ENCODE results near the gene POLR2J. TPM values are rescaled to one million over a fixed set of nuclear protein-coding genes. Genes with fewer than 3 reads are reported as not detected.

POLR2J gene
- total RNA-seq, 1 experiment from 2014 or later: 29.4 TPM

DNA sequence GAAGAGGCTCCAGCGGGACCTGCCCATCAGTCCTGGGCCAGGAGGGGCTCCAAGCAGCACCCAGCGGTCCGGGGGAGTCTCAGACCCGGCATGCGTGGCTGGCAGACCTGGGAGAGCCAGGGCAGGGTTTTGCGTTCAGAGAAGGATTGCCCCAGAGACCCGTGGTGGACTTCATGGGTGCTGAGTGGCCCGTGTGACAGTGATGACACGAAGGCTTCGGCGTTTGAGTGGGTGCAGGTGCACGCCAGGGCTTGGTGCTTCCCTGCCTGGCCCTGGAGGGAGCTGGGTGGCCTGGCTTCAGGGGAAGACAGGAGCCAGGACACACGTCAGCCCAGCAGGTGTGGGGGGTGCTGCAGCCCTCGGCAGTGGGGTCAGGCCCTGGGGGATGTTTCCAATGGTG, 31.4 kb downstream of the POLR2J start:
- Mint-ChIP-seq H3K27me3 (ENCODE audit: unreplicated experiment) (no peaks in the 10 kb centered on the region), H3K36me3 (ENCODE audit: insufficient read depth, unreplicated experiment) (peaks cover 8% of the 10 kb centered on the region), H3K4me1 (ENCODE audit: low read depth, unreplicated experiment) (no peaks in the 10 kb centered on the region), H3K9me3 (ENCODE audit: low read depth, unreplicated experiment) (no peaks in the 10 kb centered on the region), H3K27ac (ENCODE audit: unreplicated experiment) (no peak overlapping the region), H3K4me3 (ENCODE audit: low read depth, unreplicated experiment) (no peak overlapping the region)
- no peak for DNase-seq
- TF ChIP-seq, protein P1, sequence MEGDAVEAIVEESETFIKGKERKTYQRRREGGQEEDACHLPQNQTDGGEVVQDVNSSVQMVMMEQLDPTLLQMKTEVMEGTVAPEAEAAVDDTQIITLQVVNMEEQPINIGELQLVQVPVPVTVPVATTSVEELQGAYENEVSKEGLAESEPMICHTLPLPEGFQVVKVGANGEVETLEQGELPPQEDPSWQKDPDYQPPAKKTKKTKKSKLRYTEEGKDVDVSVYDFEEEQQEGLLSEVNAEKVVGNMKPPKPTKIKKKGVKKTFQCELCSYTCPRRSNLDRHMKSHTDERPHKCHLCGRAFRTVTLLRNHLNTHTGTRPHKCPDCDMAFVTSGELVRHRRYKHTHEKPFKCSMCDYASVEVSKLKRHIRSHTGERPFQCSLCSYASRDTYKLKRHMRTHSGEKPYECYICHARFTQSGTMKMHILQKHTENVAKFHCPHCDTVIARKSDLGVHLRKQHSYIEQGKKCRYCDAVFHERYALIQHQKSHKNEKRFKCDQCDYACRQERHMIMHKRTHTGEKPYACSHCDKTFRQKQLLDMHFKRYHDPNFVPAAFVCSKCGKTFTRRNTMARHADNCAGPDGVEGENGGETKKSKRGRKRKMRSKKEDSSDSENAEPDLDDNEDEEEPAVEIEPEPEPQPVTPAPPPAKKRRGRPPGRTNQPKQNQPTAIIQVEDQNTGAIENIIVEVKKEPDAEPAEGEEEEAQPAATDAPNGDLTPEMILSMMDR (IDR thresholded peaks at IDR 0.05; ENCODE audit: unreplicated experiment): no peak
- intact Hi-C loops (cut with micrococcal nuclease; ENCODE audit: unreplicated experiment): no loop called here
- no TSS peak for BruUV-seq (replicated peaks)
- CTCF ChIA-PET: no interaction called here

DNA sequence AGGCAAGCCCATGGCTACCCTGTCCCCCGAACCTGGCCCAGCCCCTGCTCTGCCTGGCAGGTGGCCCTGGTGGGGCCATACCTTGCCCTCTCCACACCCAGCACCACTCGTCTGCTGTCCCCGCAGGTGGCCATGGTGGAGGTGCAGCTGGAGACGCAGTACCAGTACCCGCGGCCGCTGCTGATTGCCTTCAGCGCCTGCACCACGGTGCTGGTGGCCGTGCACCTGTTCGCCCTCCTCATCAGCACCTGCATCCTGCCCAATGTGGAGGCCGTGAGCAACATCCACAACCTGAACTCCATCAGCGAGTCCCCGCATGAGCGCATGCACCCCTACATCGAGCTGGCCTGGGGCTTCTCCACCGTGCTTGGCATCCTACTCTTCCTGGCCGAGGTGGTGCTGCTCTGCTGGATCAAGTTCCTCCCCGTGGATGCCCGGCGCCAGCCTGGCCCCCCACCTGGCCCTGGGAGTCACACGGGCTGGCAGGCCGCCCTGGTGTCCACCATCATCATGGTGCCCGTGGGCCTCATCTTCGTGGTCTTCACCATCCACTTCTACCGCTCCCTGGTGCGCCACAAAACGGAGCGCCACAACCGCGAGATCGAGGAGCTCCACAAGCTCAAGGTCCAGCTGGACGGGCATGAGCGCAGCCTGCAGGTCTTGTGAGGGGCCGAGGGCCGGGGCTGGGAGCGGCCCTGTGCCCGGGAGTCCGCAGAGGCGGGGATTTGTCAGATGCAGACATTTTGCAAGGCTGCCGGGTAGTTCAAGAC, 32.1 kb downstream of the POLR2J start:
- Mint-ChIP-seq H3K36me3 (ENCODE audit: insufficient read depth, unreplicated experiment) (peaks cover 8% of the 10 kb centered on the region), H3K4me1 (ENCODE audit: low read depth, unreplicated experiment) (no peaks in the 10 kb centered on the region), H3K4me3 (ENCODE audit: low read depth, unreplicated experiment) (no peak overlapping the region), H3K9me3 (ENCODE audit: low read depth, unreplicated experiment) (no peaks in the 10 kb centered on the region), H3K27ac (ENCODE audit: unreplicated experiment) (no peak overlapping the region), H3K27me3 (ENCODE audit: unreplicated experiment) (no peaks in the 10 kb centered on the region)
- no TSS peak for BruUV-seq (replicated peaks)
- DNase-seq: no peak
- intact Hi-C loops (cut with micrococcal nuclease; ENCODE audit: unreplicated experiment): no loop called here
- CTCF ChIA-PET: no interaction called here
- TF ChIP-seq, protein P1 (IDR thresholded peaks at IDR 0.05; ENCODE audit: unreplicated experiment): no peak

- DNase-seq: no peak
- intact Hi-C loops (cut with micrococcal nuclease; ENCODE audit: unreplicated experiment): no loop called here
- no TSS peak for BruUV-seq (replicated peaks)
- Mint-ChIP-seq H3K36me3 (ENCODE audit: insufficient read depth, unreplicated experiment) (peaks cover 8% of the 10 kb centered on the region), H3K9me3 (ENCODE audit: low read depth, unreplicated experiment) (no peaks in the 10 kb centered on the region), H3K4me1 (ENCODE audit: low read depth, unreplicated experiment) (no peaks in the 10 kb centered on the region), H3K4me3 (ENCODE audit: low read depth, unreplicated experiment) (no peak overlapping the region), H3K27ac (ENCODE audit: unreplicated experiment) (no peak overlapping the region), H3K27me3 (ENCODE audit: unreplicated experiment) (no peaks in the 10 kb centered on the region)
- CTCF ChIA-PET: interaction anchor here (0.7 kb wide), 1 partner anchor 808 kb away, joined by 7 read pairs; no protein-coding TSS in a partner anchor
- TF ChIP-seq, protein P1 (IDR thresholded peaks at IDR 0.05; ENCODE audit: unreplicated experiment): no peak
These were observed 33.0 kb downstream of the POLR2J start for GRCh38 chr7:102445674-102446071.

DNA sequence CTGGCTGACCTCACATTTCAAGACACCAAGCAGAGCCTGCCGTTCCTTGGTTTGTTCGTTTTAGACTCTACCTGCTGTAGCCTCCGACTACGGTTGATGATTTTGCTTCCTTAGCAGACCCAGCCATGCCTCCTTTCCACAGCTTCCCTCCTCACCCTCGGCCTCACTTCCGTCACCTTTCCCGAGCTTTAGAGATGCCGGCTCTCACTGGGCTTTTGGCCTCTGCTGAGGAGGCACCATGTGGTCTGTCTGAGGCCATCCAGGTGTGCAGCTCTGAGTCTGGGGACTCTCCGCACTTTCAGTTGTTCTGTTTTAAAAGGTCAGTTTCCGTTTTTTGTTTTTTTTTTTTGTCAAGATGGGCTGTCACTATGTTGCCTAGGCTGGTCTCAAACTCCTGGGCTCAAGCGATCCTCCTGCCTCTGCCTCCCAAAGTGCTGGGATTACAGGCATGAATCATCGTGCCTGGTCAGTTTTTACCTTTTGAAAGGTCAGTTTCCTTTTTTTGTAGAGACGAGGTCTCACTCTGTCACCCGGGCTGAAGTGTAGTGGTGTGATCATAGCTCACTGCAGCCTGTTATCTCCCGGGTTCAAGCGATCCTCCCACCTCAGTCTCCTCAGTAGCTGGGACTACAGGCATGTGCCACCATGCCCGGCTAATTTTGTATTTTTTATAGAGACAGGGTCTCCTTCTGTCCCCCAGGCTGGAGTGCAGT, 33.6 kb downstream of the POLR2J start:
- H3K27me3 Mint-ChIP-seq (ENCODE audit: unreplicated experiment): no peaks in the 10 kb centered on the region
- no peaks in the 10 kb centered on the region for H3K4me1 Mint-ChIP-seq (ENCODE audit: low read depth, unreplicated experiment)
- TF ChIP-seq, protein P1 (IDR thresholded peaks at IDR 0.05; ENCODE audit: unreplicated experiment): no peak
- intact Hi-C loops (cut with micrococcal nuclease; ENCODE audit: unreplicated experiment): no loop called here
- H3K27ac Mint-ChIP-seq (ENCODE audit: unreplicated experiment): no peak overlapping the region
- H3K36me3 Mint-ChIP-seq (ENCODE audit: insufficient read depth, unreplicated experiment): peaks cover 8% of the 10 kb centered on the region
- CTCF ChIA-PET: interaction anchor here (0.7 kb wide), 1 partner anchor 807 kb away, joined by 7 read pairs; no protein-coding TSS in a partner anchor
- DNase-seq: no peak
- BruUV-seq (replicated peaks): no TSS peak
- H3K9me3 Mint-ChIP-seq (ENCODE audit: low read depth, unreplicated experiment): no peaks in the 10 kb centered on the region
- H3K4me3 Mint-ChIP-seq (ENCODE audit: low read depth, unreplicated experiment): no peak overlapping the region
